Middle frontal gyrus (tissue), 1 donor: Measurements from ENCODE around the gene AP1B1.
"Not testable (repeated sequence)": the region's sequence is repeated elsewhere in the genome, so short reads cannot be mapped to it uniquely, and the experiment has no call there.

ENCODE experiments used
- DNase-seq: peaks from one replicate; pipeline ENCODE4 v3.0.0-alpha.2; 2015; ENCODE audit warnings: low spot score; ENCODE audit errors: extremely low spot score

AP1B1 gene

GRCh38 chr22:29388759-29389090, 355 bp upstream of the AP1B1 start:
- no peak for DNase-seq

- no peak for DNase-seq
Measured at GRCh38 chr22:29386708-29387107, 1.7 kb downstream of the AP1B1 start.

GRCh38 chr22:29385748-29386147, 2.6 kb downstream of the AP1B1 start:
- DNase-seq, result no peak

GRCh38 chr22:29385151-29385704, 3.1 kb downstream of the AP1B1 start:
- no peak for DNase-seq

GRCh38 chr22:29383740-29384139, 4.6 kb downstream of the AP1B1 start:
- DNase-seq, result no peak

DNA sequence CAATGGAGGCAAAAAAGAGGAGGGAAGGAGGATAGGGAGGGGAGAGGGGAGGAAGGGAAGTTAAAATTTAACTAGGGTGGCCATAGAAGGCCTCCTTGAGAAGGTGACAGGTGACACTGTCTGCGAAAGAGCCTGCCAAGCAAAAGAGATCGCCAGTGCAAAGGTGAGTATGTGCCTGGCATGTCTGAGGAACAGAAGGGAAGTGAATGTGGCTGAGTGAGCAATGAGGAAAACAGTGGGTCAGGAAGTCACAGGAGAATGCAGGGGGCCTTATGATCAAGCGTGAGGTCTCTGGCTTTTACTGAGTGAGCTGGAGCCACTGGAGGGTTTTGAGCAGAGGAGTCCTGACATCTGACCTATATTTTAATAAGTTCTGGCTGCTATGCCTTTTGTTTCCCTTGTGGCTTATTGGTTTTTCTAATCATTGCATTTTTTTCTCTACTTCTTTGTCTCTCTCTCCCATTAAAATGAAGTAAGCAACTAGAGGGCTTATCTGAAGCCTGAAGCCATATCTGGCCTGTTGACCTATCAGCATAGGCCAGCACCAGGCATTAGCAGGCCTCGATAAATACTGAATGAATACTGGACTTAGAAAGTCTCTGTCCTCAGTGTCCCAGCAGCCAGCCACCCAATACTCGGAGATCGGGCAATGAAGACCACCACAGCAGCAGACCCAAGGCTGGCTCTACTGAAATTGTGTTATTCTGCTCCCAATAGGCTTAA, 5.6 kb downstream of the AP1B1 start:
- DNase-seq, result no peak

DNA sequence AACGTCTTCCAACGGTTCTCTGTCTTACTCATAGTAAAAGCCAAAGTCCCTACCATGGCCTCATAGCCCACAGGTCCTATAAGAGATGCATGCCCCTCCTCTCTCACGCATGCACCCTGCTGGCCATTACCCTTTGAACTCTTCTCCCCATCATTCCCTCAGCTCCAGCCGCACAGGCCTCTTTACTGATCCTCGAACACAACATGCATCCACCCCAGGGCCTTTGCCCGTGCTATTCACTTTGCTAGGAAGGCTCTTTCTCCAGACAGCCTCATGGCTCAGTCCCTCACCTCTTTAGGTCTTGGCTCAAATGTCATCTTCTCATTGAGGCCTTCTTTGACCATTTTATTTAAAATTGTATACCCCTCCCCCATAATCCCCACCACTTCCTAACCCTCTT, 7.5 kb downstream of the AP1B1 start:
- DNase-seq, result no peak

- DNase-seq, result no peak
Measured at GRCh38 chr22:29380032-29380781, 8.2 kb downstream of the AP1B1 start.

- no peak for DNase-seq
Measured at GRCh38 chr22:29379258-29379657, 9.1 kb downstream of the AP1B1 start.

DNA sequence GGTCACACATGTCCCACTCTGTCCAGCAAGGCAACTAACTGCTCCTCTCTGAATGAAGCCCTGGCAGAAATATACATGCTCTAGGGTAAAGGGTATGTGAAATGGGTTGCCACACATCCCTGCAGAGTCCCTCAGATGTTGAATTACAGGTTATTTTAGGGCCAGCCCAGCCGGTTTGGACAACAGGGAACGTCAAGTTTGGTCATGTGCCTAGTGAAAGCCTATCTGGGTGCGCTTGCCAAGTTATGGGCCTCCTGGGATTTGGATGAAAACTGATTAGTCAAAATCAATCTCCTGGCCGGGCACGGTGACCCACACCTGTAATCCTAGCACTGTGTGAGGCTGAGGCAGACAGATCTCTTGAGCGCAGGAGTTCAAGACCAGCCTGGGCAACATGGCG, 10.4 kb downstream of the AP1B1 start:
- no peak for DNase-seq

DNA sequence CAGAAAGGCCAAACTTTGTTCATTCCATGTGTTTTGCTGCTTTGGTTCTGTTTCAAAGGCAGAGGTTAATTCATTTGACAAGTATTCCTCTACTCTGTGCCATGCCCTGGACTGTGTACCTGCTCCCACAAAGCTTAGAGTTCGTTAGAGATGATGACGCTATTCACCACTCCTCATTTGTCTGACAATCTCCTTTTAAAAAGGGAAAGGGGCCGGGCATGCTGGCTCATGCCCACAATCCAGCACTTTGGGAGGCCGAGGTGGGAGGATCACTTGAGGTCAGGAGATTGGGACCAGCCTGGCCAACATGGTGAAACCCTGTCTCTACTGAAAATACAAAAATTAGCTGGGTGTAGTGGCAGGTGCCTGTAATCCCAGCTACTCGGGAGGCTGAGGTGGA, 11.7 kb downstream of the AP1B1 start:
- not testable (repeated sequence) for DNase-seq

GRCh38 chr22:29375398-29376076, 12.8 kb downstream of the AP1B1 start:
- no peak for DNase-seq

DNA sequence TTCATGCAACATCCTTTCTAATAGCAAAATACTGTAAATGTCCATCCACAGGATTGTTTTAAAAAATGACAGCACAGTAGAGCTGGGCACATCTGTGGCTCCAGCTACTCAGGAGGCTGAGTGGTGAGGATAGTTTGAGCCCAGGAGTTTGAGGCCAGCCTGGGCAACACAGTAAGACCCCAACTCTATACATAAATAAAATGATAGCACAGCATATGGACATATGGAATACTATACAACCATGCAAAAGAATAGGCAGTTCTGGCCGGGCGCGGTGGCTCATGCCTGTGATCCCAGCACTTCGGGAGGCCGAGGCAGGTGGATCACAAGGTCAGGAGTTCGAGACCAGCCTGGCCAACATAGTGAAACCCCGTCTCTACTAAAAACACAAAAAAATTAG, 13.6 kb downstream of the AP1B1 start:
- not testable (repeated sequence) for DNase-seq

GRCh38 chr22:29374401-29374800, 14.0 kb downstream of the AP1B1 start:
- DNase-seq, result no peak

- no peak for DNase-seq
Measured at GRCh38 chr22:29370537-29370936, 17.8 kb downstream of the AP1B1 start.

DNA sequence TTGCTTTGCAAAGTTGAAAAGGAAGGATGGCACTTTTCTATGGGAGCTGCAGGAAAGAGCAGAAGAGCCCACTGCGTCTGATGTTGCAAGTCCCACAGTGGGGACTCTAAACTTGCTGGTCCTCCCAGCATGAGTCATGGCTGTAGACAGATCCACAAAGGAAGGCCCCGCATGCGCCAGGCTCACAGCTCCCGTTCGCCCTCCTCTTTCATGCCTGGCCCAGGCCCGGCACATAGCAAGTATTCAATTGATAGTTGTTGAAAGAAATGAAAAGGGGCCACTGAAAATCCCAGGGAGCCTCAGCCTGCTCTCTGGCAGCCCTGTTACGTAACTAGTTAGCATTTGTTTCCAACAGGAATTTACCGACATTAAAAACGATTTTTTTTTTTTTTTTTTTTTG, 18.9 kb downstream of the AP1B1 start:
- no peak for DNase-seq

- DNase-seq, result no peak
Measured at GRCh38 chr22:29359469-29359868, 28.9 kb downstream of the AP1B1 start.

- DNase-seq, result not testable (repeated sequence)
Measured at GRCh38 chr22:29357193-29357890, 31.0 kb downstream of the AP1B1 start.

- DNase-seq, result no peak
Measured at GRCh38 chr22:29353860-29354259, 34.5 kb downstream of the AP1B1 start.

GRCh38 chr22:29353286-29353685, 35.1 kb downstream of the AP1B1 start:
- no peak for DNase-seq

GRCh38 chr22:29352778-29353177, 35.6 kb downstream of the AP1B1 start:
- DNase-seq, result no peak

- DNase-seq, result no peak
Measured at GRCh38 chr22:29351891-29352290, 36.5 kb downstream of the AP1B1 start.
